Dendritic cell treated with granulocyte-macrophage colony-stimulating factor and Interleukin-4, amounts not matched to agents 40 ng/mL and 50 ng/mL, for 4 days (primary cell): Measurements from ENCODE around the gene PTPRN2.
"Not testable (repeated sequence)": the region's sequence is repeated elsewhere in the genome, so short reads cannot be mapped to it uniquely, and the experiment has no call there.

Source experiments
- H3K27ac Mint-ChIP-seq: one replicate; pipeline ENCODE4 v1.8.0; 2022; ENCODE audit warnings: mild to moderate bottlenecking, mixed read lengths
- H3K27me3 Mint-ChIP-seq: one replicate; pipeline ENCODE4 v1.8.0; 2022; ENCODE audit warnings: mild to moderate bottlenecking, mixed read lengths
- H3K36me3 Mint-ChIP-seq: one replicate; pipeline ENCODE4 v1.8.0; 2022; ENCODE audit warnings: low read depth, mixed read lengths
- H3K4me1 Mint-ChIP-seq: one replicate; pipeline ENCODE4 v1.8.0; 2022; ENCODE audit warnings: low read depth, mixed read lengths
- H3K4me3 Mint-ChIP-seq: one replicate; pipeline ENCODE4 v1.8.0; 2022; ENCODE audit warnings: mild to moderate bottlenecking, moderate library complexity, mixed read lengths
- H3K9me3 Mint-ChIP-seq: one replicate; pipeline ENCODE4 v1.8.0; 2022; ENCODE audit warnings: mixed read lengths
- intact Hi-C: fragments of 100-400 bp; cut with micrococcal nuclease; formaldehyde crosslinking; loops from one replicate; pipeline ENCODE4 v1.15.0; 2022

The PTPRN2 gene

DNA sequence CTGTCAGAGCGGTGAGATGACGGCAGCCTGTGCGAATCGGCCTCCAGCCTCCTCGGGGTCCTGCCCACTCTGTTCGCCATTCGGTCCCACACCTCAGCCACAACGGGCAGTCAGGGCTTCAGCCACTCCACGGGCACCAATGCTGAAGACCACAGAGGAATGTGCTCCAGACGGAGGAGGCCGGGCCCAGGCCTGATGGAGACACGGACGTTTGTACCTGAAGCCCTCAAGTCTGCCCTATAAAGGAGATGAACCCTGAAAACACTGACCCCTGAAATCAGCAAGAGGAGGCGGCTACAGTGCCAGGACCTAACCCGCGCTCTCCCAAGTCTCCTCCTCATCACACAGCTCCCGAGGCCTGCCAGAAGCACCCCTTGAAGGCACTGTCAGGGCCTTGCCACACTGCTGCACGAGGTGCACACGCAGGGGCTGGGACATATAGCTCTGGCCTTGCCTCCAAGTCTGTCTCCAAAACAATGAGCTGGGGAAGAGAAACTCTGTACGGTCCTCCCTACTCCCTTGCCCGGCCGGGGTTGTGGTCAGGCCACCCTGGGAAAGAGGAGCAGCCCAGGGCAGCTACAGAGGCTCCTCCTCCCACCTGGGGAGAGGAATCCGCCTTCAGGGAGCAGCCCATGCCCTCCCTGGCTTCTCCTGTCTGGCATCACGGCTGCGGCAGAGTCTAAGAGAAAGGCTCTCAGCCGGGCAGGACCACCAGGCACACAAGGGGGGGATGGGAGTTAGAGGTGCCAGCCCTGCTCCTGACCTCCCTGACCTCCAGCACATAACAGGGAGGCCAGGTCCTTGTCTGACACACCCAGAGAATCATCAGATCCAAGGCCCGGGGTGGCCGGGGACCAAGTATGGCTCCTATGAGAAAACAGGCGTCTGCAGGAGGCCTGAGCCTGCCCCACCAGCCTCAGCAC, 310.1 kb downstream of the PTPRN2 start:
- intact Hi-C loops, result no loop called here
- no peaks in the 10 kb centered on the region for H3K9me3 Mint-ChIP-seq
- no peaks in the 10 kb centered on the region for H3K4me1 Mint-ChIP-seq
- no peaks in the 10 kb centered on the region for H3K27me3 Mint-ChIP-seq
- H3K4me3 Mint-ChIP-seq, result no peak overlapping the region
- no peaks in the 10 kb centered on the region for H3K36me3 Mint-ChIP-seq
- no peak overlapping the region for H3K27ac Mint-ChIP-seq

DNA sequence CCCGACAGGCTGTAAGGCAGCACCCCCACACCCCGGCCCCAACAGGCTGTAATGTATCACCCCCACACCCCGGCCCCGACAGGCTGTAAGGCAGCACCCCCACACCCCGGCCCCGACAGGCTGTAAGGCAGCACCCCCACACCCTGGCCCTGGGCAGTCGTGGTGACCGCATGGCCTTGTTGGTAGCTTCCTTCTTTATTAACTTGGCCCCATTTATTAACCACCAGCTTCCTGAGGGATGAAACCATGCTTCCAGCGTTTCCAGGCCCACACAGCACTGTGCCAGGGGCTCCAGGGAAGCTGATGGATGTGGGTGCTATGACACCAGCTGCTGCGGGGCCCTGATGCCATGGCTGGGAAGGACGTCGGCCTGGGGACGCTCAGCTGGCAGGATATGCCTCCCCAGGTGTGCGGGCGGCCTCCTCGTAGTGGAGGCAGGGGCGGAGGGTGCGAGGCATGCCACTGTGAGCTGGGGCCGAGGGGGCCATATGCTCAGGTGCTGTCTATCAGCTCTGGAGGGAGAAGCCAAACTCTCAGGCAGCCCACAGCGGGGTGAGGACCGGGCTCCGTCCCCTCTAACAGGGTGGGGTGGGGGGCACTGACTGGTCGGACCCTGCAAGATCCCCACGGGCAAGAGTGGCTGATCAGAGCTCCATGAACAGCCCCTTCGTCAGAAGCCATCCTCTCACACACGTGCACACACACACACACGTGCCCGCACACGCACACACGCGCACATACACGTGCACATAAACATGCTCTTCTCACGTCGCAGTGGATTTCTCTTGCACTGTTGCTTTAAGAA, 311.0 kb downstream of the PTPRN2 start:
- Mint-ChIP-seq H3K27me3 (no peaks in the 10 kb centered on the region), H3K9me3 (no peaks in the 10 kb centered on the region), H3K27ac (no peak overlapping the region), H3K4me1 (no peaks in the 10 kb centered on the region), H3K36me3 (no peaks in the 10 kb centered on the region), H3K4me3 (no peak overlapping the region)
- intact Hi-C loops, result no loop called here

DNA sequence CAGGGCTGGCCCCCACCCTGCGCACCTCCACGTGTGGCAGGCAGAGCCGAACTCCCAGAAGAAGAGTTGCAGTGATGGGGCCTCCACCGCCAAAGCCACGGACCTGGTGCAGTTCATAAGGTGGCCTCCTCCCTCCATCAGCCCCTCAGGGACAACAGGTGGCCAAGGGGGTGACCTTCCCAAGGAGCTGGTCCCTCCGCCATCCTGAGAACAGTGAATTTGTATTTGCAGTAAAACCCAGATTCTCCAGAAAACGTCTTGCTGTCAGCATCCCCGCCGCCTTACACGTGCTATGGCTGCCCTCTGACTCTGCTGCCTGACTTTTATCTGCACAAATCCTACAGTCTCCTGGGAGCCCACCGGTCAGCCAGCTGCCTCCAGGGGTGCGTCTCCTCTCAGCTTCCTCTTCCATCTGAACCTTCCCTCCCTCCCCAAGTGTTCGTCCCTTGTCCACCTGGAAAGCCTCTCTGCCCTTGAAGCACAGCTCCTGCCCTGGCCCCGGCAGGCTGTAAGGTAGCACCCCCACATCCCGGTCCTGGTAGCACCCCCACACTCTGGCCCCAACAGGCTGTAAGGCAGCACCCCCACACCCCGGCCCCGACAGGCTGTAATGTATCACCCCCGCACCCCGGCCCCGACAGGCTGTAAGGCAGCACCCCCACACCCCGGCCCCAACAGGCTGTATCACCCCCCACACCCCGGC, 311.8 kb downstream of the PTPRN2 start:
- Mint-ChIP-seq H3K27ac (no peak overlapping the region), H3K4me3 (no peak overlapping the region), H3K27me3 (no peaks in the 10 kb centered on the region), H3K9me3 (no peaks in the 10 kb centered on the region), H3K4me1 (no peaks in the 10 kb centered on the region), H3K36me3 (no peaks in the 10 kb centered on the region)
- intact Hi-C loops, result no loop called here

DNA sequence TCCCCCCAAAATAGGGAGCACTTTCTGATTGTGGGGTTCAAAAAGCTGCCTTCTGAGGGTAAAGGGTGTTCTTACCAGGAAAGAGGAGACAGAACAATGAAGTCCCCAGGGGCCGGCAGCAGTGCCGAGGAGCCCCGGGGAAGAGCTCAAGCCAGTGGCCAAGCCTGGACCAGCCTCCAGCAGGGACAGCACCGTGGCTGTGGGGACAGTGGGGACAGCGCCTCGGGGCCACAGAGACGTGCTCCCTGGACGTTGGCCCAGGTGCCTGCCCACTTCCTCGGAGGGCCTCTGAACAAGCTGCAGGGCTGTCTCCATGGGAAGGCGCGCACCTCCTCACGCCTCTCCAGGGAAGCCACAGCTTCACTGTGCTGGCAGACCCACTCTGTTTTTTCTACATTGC, 312.6 kb downstream of the PTPRN2 start:
- no peaks in the 10 kb centered on the region for H3K9me3 Mint-ChIP-seq
- no peak overlapping the region for H3K4me3 Mint-ChIP-seq
- no peaks in the 10 kb centered on the region for H3K36me3 Mint-ChIP-seq
- H3K27me3 Mint-ChIP-seq, result no peaks in the 10 kb centered on the region
- H3K27ac Mint-ChIP-seq, result no peak overlapping the region
- H3K4me1 Mint-ChIP-seq, result no peaks in the 10 kb centered on the region
- intact Hi-C loops, result no loop called here

DNA sequence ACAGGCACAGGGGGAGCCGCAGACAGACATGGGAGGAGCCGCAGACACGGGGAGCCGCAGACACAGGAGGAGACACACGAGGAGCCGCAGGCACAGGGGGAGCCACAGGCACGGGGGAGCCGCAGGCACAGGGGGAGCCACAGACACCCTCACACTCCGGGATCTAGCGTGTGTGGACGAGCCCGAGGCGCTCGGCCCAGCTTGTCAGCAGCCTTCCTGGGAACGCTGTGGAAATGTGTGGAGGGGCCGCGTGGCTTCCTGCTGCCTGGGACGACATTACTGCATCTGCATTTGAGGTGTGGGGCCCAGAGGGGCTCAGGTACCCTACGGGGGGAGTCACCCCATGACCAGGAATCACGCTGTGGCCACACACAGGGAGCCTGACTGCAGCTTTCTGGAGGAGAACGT, 313.2 kb downstream of the PTPRN2 start:
- intact Hi-C loops, result no loop called here
- H3K9me3 Mint-ChIP-seq, result no peaks in the 10 kb centered on the region

DNA sequence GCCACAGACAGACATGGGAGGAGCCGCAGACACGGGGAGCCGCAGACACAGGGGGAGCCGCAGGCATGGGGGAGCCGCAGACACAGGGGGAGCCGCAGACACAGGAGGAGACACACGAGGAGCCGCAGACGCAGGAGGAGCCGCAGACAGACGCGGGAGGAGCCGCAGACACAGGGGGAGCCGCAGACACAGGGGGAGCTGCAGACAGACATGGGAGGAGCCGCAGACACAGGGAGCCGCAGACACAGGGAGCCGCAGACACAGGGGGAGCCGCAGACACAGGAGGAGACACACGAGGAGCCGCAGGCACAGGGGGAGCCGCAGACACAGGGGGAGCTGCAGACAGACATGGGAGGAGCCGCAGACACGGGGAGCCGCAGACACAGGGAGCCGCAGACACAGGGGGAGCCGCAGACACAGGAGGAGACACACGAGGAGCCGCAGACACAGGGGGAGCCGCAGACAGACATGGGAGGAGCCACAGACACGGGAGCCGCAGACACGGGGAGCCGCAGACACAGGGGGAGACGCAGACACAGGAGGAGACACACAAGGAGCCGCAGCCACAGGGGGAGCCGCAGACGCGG, 313.8 kb downstream of the PTPRN2 start:
- H3K9me3 Mint-ChIP-seq, H3K36me3 Mint-ChIP-seq, H3K4me1 Mint-ChIP-seq, H3K27me3 Mint-ChIP-seq, H3K27ac Mint-ChIP-seq, H3K4me3 Mint-ChIP-seq, intact Hi-C loops: not testable (repeated sequence)

More for the DNA sequence above, 313.2 kb downstream of the PTPRN2 start:
- H3K27me3 Mint-ChIP-seq, result no peaks in the 10 kb centered on the region
- no peaks in the 10 kb centered on the region for H3K4me1 Mint-ChIP-seq
- H3K27ac Mint-ChIP-seq, result no peak overlapping the region
- no peaks in the 10 kb centered on the region for H3K36me3 Mint-ChIP-seq
- no peak overlapping the region for H3K4me3 Mint-ChIP-seq

DNA sequence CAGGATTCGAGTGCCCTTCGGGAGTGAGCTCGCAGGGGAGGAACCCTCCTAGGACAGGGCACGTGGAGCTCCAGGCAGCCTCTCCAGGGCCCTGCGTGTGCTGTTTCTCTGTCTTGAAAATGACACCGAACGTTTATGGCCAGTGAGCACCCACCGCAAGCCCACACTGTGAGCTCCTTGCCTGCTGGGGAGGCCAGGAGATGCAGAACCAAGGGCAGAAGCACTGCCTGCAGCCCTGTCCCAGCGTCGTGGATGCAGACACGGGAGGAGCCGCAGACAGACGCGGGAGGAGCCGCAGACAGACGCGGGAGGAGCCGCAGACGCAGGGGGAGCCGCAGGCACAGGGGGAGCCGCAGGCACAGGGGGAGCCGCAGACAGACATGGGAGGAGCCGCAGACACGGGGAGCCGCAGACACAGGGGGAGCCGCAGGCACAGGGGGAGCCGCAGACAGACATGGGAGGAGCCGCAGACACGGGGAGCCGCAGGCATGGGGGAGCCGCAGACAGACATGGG, 314.4 kb downstream of the PTPRN2 start:
- no peaks in the 10 kb centered on the region for H3K4me1 Mint-ChIP-seq
- H3K4me3 Mint-ChIP-seq, result no peak overlapping the region

DNA sequence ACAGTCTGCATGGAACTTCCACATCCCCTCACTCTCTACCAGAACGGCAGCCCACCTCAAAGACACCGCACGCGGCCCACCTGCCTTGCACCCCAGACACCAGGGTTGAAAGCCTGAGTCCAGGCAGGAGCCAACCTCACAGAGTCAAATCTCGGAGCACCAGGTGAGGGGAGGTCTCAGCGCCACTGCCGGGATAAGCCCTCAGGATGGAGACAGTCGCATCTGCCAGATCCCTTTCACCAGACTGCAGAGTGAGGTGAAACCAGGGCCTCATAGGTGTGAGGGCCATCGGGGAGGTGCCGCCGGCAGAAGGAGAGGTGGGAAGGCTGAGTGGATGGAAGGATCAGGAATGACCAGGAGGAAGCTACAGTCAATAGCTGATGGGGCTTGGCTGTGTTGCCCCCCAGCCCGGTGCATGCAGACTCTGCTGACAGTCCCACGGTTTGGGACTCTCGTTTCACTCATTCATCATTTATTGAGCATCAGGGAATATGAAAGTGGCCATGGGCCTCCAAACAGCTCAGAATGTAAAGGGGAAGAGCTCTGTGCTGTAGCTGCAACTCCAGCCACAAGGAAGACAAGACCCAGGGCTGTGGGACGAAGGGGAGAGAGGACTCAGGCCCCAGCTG, 315.0 kb downstream of the PTPRN2 start:
- Mint-ChIP-seq H3K4me1 (no peaks in the 10 kb centered on the region), H3K27ac (no peak overlapping the region), H3K9me3 (no peaks in the 10 kb centered on the region), H3K36me3 (no peaks in the 10 kb centered on the region), H3K27me3 (no peaks in the 10 kb centered on the region), H3K4me3 (no peak overlapping the region)
- intact Hi-C loops, result no loop called here

More for the DNA sequence above, 314.4 kb downstream of the PTPRN2 start:
- Mint-ChIP-seq H3K36me3 (no peaks in the 10 kb centered on the region), H3K27me3 (no peaks in the 10 kb centered on the region), H3K27ac (no peak overlapping the region), H3K9me3 (no peaks in the 10 kb centered on the region)
- intact Hi-C loops, result no loop called here

DNA sequence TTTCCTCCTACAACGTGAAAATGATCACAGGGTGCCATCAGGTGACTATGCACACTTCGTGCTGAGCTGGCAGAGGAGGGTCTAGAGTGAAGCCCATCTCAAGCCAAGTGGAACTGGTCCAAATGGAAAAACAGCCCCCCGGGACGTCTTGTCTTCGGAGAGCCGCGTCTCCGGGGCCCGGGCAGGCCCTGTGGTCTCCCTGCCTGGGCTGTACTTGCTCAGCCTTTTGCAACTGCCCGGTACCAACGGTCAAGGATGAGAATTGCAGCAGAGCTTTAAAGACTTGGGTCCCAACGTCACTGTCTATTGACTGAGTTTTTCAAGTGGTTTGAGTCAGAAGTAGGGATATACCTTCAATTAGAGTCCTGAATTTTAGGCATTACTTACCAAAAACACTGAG, 315.5 kb downstream of the PTPRN2 start:
- no peak overlapping the region for H3K27ac Mint-ChIP-seq
- no peak overlapping the region for H3K4me3 Mint-ChIP-seq
- intact Hi-C loops, result no loop called here
- H3K9me3 Mint-ChIP-seq, result no peaks in the 10 kb centered on the region
- no peaks in the 10 kb centered on the region for H3K27me3 Mint-ChIP-seq
- H3K4me1 Mint-ChIP-seq, result no peaks in the 10 kb centered on the region
- H3K36me3 Mint-ChIP-seq, result no peaks in the 10 kb centered on the region

DNA sequence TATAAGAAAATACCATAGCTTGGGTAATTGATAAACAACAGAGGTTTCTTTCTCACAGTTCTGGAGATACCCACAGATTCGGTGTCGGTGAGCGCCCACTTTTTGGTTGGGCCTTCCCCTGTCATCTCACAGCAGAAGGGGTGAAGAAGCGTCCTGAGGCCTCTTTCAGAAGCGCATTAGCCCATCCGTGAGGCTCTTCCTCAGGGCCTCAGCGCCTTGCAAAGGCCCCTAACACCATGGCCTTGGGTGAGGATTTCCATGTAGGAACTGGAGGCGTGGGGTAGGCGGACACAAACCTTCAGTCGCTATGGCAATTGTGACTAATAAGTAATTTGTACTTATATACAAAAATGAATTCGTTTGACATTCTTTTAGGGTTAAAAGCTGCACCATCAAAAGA, 316.0 kb downstream of the PTPRN2 start:
- Mint-ChIP-seq H3K36me3 (no peaks in the 10 kb centered on the region), H3K9me3 (no peaks in the 10 kb centered on the region), H3K4me3 (no peak overlapping the region), H3K27me3 (no peaks in the 10 kb centered on the region), H3K27ac (no peak overlapping the region), H3K4me1 (no peaks in the 10 kb centered on the region)
- intact Hi-C loops, result no loop called here

DNA sequence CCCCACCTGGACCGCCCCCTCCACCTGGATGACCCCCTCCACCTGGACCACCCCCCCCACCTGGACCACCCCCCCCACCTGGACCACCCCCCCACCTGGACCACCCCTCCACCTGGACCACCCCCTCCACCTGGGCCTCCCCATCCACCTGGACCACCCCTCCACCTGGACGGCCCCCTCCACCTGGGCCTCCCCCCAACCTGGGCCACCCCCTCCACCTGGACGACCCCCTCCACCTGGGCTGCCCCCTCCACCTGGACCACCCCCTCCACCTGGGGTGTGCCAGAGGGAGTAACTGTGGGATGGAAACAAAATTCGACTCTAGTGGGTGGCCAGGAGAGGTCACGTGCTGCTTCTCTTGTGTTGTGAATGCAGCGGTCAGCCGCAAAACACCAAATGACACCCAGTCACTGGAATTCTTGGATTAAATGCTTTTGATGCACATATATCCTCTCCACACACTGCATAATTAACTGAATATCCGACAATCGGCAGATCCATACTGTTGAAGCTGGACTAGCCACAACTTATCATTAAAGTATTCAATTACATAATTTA, 316.7 kb downstream of the PTPRN2 start:
- H3K27me3 Mint-ChIP-seq, result no peaks in the 10 kb centered on the region
- H3K4me3 Mint-ChIP-seq, result no peak overlapping the region
- H3K9me3 Mint-ChIP-seq, result no peaks in the 10 kb centered on the region
- intact Hi-C loops, result no loop called here
- no peaks in the 10 kb centered on the region for H3K4me1 Mint-ChIP-seq
- H3K36me3 Mint-ChIP-seq, result no peaks in the 10 kb centered on the region
- no peak overlapping the region for H3K27ac Mint-ChIP-seq

DNA sequence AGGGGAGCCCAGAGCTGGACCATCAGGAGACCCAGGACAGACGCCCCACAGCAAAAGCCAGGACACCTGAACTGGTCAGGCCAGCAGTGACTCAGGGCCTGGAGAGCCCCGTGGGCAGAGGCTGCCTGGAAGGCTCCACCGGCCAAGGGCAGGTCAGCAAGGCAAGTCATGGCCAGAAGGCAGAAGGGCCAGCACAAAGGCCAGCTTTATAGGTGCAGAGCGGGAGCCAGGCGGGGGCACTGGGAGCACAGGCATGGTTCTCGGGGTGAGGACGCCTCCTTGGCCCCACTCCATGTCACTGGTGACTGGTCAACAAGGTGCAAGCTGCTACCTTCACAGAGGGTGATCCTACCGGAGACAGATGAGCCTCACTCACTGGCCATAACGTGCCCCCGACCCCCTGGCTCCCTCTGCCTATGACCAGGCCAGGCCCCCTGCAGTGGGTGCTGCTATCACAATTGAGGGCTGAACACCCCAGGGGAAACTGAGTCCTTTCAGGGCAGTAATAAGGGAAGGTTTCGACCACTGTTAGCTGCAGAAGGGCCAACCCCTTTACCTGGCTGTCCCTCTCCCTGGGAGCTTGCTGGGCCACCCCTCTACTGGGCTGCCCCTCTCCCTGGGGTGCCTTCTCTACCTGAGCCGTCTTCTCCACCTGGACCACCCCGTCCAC, 317.4 kb downstream of the PTPRN2 start:
- Mint-ChIP-seq H3K27me3 (no peaks in the 10 kb centered on the region), H3K4me1 (no peaks in the 10 kb centered on the region), H3K4me3 (no peak overlapping the region), H3K27ac (no peak overlapping the region), H3K9me3 (no peaks in the 10 kb centered on the region), H3K36me3 (no peaks in the 10 kb centered on the region)
- intact Hi-C loops, result no loop called here
